Caco-2 (cell line): ENCODE data around the gene NFATC1. TPM values are rescaled to one million over a fixed set of nuclear protein-coding genes. Genes with fewer than 3 reads are reported as not detected.

Experiments
- BruUV-seq: library from RNA; stranded (reverse); fragments of 400-500 nt; replicated peaks from 2 replicates; lab custom pipeline; 2021; lab: Mats Ljungman, UMichigan
- CTCF ChIA-PET: fragments of 300-600 bp; sonication (Branson Sonifier 250); formaldehyde crosslinking; loops from one replicate; lab custom pipeline; 2022; ENCODE audit warnings: antibody characterized with exemption; lab: Charles Lee
- POLR2A ChIA-PET: fragments of 300-600 bp; sonication (Branson Sonifier 250); formaldehyde crosslinking; loops from one replicate; lab custom pipeline; 2022; ENCODE audit warnings: antibody characterized with exemption; lab: Charles Lee
- DNase-seq, 2 experiments: peaks; one replicate each; pipeline versions ENCODE4 v3.0.0 to v3.0.0-alpha.2; 2020 to 2022
- H3K27me3 ChIP-seq: replicated peaks from 2 replicates; pipeline ENCODE4 v1.6.0; 2011; ENCODE audit warnings: low read length; ENCODE audit not compliant: control insufficient read depth, insufficient read depth
- H3K36me3 ChIP-seq: 2 replicates; pipeline ENCODE4 v1.5.1; 2011; ENCODE audit warnings: low read length; ENCODE audit not compliant: control insufficient read depth, insufficient read depth
- H3K4me1 ChIP-seq: fragments of 250-450 bp; sonication (Bioruptor Pico); 2 replicates; pipeline ENCODE4 v1.5.1; 2020; ENCODE audit warnings: mild to moderate bottlenecking
- H3K4me3 ChIP-seq: 2 replicates; pipeline ENCODE4 v1.5.1; 2011; ENCODE audit warnings: low read depth, mild to moderate bottlenecking, control low read depth, low read length
- H3K9me3 ChIP-seq: fragments of 250-450 bp; sonication (Bioruptor Pico); 2 replicates; pipeline ENCODE4 v1.5.1; 2020; ENCODE audit warnings: mild to moderate bottlenecking, moderate library complexity
- H3K27ac Mint-ChIP-seq: one replicate; pipeline ENCODE4 v1.8.0; 2022; ENCODE audit warnings: mixed read lengths; ENCODE audit not compliant: unreplicated experiment
- H3K27me3 Mint-ChIP-seq: one replicate; pipeline ENCODE4 v1.8.0; 2022; ENCODE audit warnings: mixed read lengths; ENCODE audit not compliant: insufficient read depth, unreplicated experiment
- H3K36me3 Mint-ChIP-seq: one replicate; pipeline ENCODE4 v1.8.0; 2022; ENCODE audit warnings: mild to moderate bottlenecking, mixed read lengths; ENCODE audit not compliant: insufficient read depth, unreplicated experiment
- H3K4me1 Mint-ChIP-seq: one replicate; pipeline ENCODE4 v1.8.0; 2022; ENCODE audit warnings: low read depth, mixed read lengths; ENCODE audit not compliant: unreplicated experiment
- H3K4me3 Mint-ChIP-seq: one replicate; pipeline ENCODE4 v1.8.0; 2022; ENCODE audit warnings: mild to moderate bottlenecking, moderate library complexity, mixed read lengths; ENCODE audit not compliant: unreplicated experiment
- H3K9me3 Mint-ChIP-seq: one replicate; pipeline ENCODE4 v1.8.0; 2022; ENCODE audit warnings: mixed read lengths; ENCODE audit not compliant: unreplicated experiment
- intact Hi-C: fragments of 100-400 bp; cut with micrococcal nuclease; formaldehyde crosslinking; loops from one replicate; pipeline ENCODE4 v1.10.0; 2022; ENCODE audit not compliant: unreplicated experiment
- total RNA-seq: library from RNA; stranded (reverse); gene quantifications from 2 replicates; pipeline ENCODE4 v1.2.3, GENCODE V29; 2022
- TF ChIP-seq, protein P1 (sequence below), 2 experiments: fragments of 200-600 bp in 1 of 2; IDR thresholded peaks; 1 replicate in 1 of 2; 2 replicates in 1 of 2; pipeline versions ENCODE4 v1.5.1 to v1.8.0; 2011 to 2022; ENCODE audit warnings: antibody characterized with exemption in 1 of 2, control low read depth in 1 of 2, inconsistent platforms in 1 of 2, low read depth in 1 of 2, low read length in 1 of 2, mild to moderate bottlenecking in 1 of 2, moderate library complexity in 1 of 2; ENCODE audit not compliant: insufficient read depth in 1 of 2, severe bottlenecking in 1 of 2, unreplicated experiment in 1 of 2

The NFATC1 gene
- total RNA-seq, 1 experiment from 2014 or later: 0.66 TPM

DNA sequence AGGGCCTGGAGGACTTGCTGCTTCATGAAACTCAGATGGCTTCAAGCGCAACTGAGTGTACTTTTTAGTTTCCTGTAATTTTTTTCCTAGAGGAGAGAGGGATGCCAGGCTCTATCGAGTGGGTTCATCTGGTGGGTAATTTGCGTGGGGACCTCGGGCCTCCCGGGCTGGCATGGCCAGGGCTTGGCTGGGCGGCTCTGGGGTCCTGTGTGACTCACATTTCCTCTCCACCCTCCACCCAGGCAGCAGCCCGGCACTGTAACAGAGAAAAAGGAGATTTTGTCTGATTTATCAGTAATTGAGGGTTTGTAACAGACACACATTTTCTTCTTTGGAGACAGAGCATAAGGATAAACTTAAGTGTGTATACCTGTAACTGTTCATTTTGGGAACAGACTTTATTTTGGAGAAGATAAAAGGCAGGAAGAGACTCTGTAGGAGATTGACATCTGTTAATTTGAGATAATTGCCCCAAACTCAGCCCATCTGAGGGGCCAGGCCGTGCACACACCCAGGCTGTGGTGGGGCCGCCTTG is 64.3 kb downstream of the NFATC1 start:
- Mint-ChIP-seq H3K4me1 (no peaks in the 10 kb centered on the region), H3K9me3 (no peaks in the 10 kb centered on the region), H3K4me3 (no peak overlapping the region), H3K27ac (no peak overlapping the region), H3K27me3 (no peaks in the 10 kb centered on the region), H3K36me3 (no peaks in the 10 kb centered on the region)
- DNase-seq: no peak
- Histone ChIP-seq H3K9me3 (no peaks in the 10 kb centered on the region), H3K27me3 (no peaks in the 10 kb centered on the region), H3K36me3 (no peaks in the 10 kb centered on the region), H3K4me3 (no peak overlapping the region), H3K4me1 (peaks cover 17% of the 10 kb centered on the region)
- ChIA-PET POLR2A (no interaction called here), CTCF (no interaction called here)
- BruUV-seq: no TSS peak
- TF ChIP-seq, protein P1, sequence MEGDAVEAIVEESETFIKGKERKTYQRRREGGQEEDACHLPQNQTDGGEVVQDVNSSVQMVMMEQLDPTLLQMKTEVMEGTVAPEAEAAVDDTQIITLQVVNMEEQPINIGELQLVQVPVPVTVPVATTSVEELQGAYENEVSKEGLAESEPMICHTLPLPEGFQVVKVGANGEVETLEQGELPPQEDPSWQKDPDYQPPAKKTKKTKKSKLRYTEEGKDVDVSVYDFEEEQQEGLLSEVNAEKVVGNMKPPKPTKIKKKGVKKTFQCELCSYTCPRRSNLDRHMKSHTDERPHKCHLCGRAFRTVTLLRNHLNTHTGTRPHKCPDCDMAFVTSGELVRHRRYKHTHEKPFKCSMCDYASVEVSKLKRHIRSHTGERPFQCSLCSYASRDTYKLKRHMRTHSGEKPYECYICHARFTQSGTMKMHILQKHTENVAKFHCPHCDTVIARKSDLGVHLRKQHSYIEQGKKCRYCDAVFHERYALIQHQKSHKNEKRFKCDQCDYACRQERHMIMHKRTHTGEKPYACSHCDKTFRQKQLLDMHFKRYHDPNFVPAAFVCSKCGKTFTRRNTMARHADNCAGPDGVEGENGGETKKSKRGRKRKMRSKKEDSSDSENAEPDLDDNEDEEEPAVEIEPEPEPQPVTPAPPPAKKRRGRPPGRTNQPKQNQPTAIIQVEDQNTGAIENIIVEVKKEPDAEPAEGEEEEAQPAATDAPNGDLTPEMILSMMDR (IDR thresholded peaks at IDR 0.05; ENCODE audit: insufficient read depth in 1 of 2, low read depth in 1 of 2, low read length in 1 of 2, severe bottlenecking in 1 of 2, unreplicated experiment in 1 of 2): no peak
- intact Hi-C loops: no loop called here

DNA sequence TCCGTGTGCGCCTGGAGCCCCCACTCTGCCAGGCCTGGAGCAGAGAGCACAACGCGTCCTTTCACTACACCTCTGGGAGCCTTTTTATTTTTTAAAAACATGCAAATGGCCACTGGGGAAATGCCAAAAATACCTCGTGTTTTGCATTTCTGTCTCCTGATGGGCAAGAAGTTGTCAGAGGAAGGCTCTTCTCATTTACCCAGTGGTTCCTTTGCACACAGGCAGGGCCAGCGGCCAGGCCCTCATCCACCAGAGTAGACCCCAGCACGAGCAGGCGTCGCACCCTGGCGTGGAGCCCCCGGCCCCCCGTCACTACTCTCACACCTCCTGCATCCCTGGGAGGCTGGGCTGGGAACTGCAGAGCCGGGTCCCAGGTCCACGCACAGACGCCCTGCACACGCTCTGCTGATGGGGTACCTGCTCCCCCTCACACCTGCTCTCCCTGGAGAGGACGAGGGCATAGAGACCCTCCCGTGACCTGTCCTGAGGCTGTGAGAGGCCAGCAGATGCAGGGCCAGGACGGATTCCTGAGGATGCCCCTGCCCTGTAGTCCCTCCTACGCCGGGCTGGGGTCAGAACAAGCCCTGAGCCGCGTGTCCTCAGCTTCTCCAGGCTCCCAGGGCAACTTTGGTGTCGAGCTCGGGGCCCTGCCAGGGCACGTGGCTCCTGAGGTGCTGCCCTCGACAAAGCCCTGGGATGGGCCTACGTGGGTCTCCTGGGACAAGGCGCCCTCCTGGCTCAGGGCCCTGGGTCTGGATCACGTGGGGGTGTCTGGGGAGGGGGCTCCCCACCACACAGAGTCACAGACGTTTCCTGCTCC is 65.0 kb downstream of the NFATC1 start:
- Histone ChIP-seq H3K27me3 (no peaks in the 10 kb centered on the region), H3K36me3 (no peaks in the 10 kb centered on the region), H3K4me3 (no peak overlapping the region), H3K4me1 (peaks cover 17% of the 10 kb centered on the region), H3K9me3 (no peaks in the 10 kb centered on the region)
- Mint-ChIP-seq H3K4me1 (no peaks in the 10 kb centered on the region), H3K27me3 (no peaks in the 10 kb centered on the region), H3K4me3 (no peak overlapping the region), H3K27ac (no peak overlapping the region), H3K9me3 (no peaks in the 10 kb centered on the region), H3K36me3 (no peaks in the 10 kb centered on the region)
- POLR2A ChIA-PET: no interaction called here
- DNase-seq: no peak
- CTCF ChIA-PET: no interaction called here
- no TSS peak for BruUV-seq
- TF ChIP-seq, protein P1 (IDR thresholded peaks at IDR 0.05; ENCODE audit: insufficient read depth in 1 of 2, low read depth in 1 of 2, low read length in 1 of 2, severe bottlenecking in 1 of 2, unreplicated experiment in 1 of 2): no peak
- intact Hi-C loops: no loop called here

DNA sequence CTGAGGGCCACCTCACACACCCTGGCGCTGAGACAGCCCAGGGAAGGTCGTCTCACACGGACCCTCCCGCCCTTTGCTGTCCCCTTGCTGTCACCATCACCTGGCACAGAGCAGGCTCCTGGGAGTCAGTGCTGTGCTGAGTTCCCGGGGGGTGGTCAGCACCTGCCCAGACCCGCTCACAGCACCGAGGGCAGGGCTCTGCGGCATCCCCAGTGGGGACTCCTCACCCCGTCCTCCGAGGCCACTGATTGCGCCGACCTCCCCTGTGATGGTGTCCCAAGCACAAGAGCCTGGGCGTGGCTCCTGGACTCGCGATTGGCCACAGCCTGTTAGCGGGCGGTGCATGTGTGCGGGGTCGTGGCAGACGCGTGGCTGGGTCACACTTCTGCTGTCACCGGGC is 65.9 kb downstream of the NFATC1 start:
- Histone ChIP-seq H3K4me3 (no peak overlapping the region), H3K9me3 (no peaks in the 10 kb centered on the region), H3K27me3 (no peaks in the 10 kb centered on the region), H3K36me3 (no peaks in the 10 kb centered on the region), H3K4me1 (peaks cover 17% of the 10 kb centered on the region)
- H3K4me3 Mint-ChIP-seq: no peak overlapping the region
- H3K36me3 Mint-ChIP-seq: no peaks in the 10 kb centered on the region
- no peak overlapping the region for H3K27ac Mint-ChIP-seq
- H3K27me3 Mint-ChIP-seq: no peaks in the 10 kb centered on the region
- no TSS peak for BruUV-seq
- H3K4me1 Mint-ChIP-seq: no peaks in the 10 kb centered on the region
- no peak for DNase-seq
- intact Hi-C loops: no loop called here
- no peaks in the 10 kb centered on the region for H3K9me3 Mint-ChIP-seq
- CTCF ChIA-PET: no interaction called here
- POLR2A ChIA-PET: no interaction called here
- TF ChIP-seq, protein P1 (IDR thresholded peaks at IDR 0.05; ENCODE audit: insufficient read depth in 1 of 2, low read depth in 1 of 2, low read length in 1 of 2, severe bottlenecking in 1 of 2, unreplicated experiment in 1 of 2): no peak
